Neutrophil (primary cell): Measurements from ENCODE around the gene KANSL2.
"Not testable (repeated sequence)": the region's sequence is repeated elsewhere in the genome, so short reads cannot be mapped to it uniquely, and the experiment has no call there.

Source experiments
- H3K27ac ChIP-seq: fragments of 200-600 bp; sonication (generic); 2 replicates; pipeline ENCODE4 v1.5.1; 2016; ENCODE audit warnings: mild to moderate bottlenecking, moderate library complexity
- H3K27me3 ChIP-seq: fragments of 200-600 bp; sonication (generic); 2 replicates; pipeline ENCODE4 v1.6.0; 2016; ENCODE audit warnings: mild to moderate bottlenecking
- H3K36me3 ChIP-seq: fragments of 200-600 bp; sonication (generic); 2 replicates; pipeline ENCODE4 v1.5.1; 2017
- H3K4me1 ChIP-seq, 2 experiments: fragments of 200-600 bp in 1 of 2; sonication (generic) in 1 of 2; 1 replicate in 1 of 2; 2 replicates in 1 of 2; pipeline versions ENCODE4 v1.5.1 to v1.6.1; 2013 to 2016; ENCODE audit warnings: low read depth in 1 of 2, low read length in 1 of 2, mild to moderate bottlenecking in 1 of 2, moderate library complexity in 1 of 2; ENCODE audit not compliant: control insufficient read depth in 1 of 2, insufficient read depth in 1 of 2
- H3K4me3 ChIP-seq, 2 experiments: fragments of 200-600 bp in 1 of 2; sonication (generic) in 1 of 2; 1 replicate in 1 of 2; 2 replicates in 1 of 2; pipeline ENCODE4 v1.5.1; 2013 to 2016; ENCODE audit warnings: low read depth in 1 of 2, low read length in 1 of 2, mild to moderate bottlenecking in 1 of 2, moderate library complexity in 1 of 2
- H3K9me3 ChIP-seq: fragments of 200-600 bp; sonication (generic); 2 replicates; pipeline ENCODE4 v1.5.1; 2016
- CTCF ChIP-seq: fragments of 200-600 bp; sonication (generic); IDR thresholded peaks from 2 replicates; pipeline ENCODE4 v1.5.1; 2016; ENCODE audit warnings: antibody characterized with exemption

KANSL2 gene

GRCh38 chr12:48716493-48717251 lies 34.6 kb upstream of the KANSL2 start, which contains the start of gene CCNT1:
TSS of gene CCNT1 (minus strand) at chr12:48716707. CDS start at chr12:48716675, 32 bp downstream.
- no peaks in the 10 kb centered on the region for H3K27me3 ChIP-seq
- H3K4me1 ChIP-seq, result peaks cover 23 to 24% of the 10 kb centered on the region in 2 experiments
- peaks cover 9% of the 10 kb centered on the region for H3K9me3 ChIP-seq
- H3K4me3 ChIP-seq, result peak within 1 kb of the TSS; percentile 83 to 88
- TF ChIP-seq CTCF, result peak; percentile 64
- peaks cover 17% of the 10 kb centered on the region for H3K36me3 ChIP-seq
- H3K27ac ChIP-seq, result peak within 1 kb of the TSS; percentile 95

- peak overlapping the region; percentile 83 to 88 for H3K4me3 ChIP-seq
- peaks cover 23 to 24% of the 10 kb centered on the region in 2 experiments for H3K4me1 ChIP-seq
- H3K9me3 ChIP-seq, result peaks cover 9% of the 10 kb centered on the region
- H3K36me3 ChIP-seq, result peaks cover 17% of the 10 kb centered on the region
- H3K27me3 ChIP-seq, result no peaks in the 10 kb centered on the region
- no peak for TF ChIP-seq CTCF
- H3K27ac ChIP-seq, result peak overlapping the region; percentile 95
These were observed 34.1 kb upstream of the KANSL2 start for GRCh38 chr12:48716168-48716492.

- no peak overlapping the region for H3K27ac ChIP-seq
- TF ChIP-seq CTCF, result no peak
- peaks cover 34% of the 10 kb centered on the region for H3K36me3 ChIP-seq
- no peaks in the 10 kb centered on the region for H3K9me3 ChIP-seq
- peaks cover 19% of the 10 kb centered on the region in 2 experiments for H3K4me1 ChIP-seq
- no peaks in the 10 kb centered on the region for H3K27me3 ChIP-seq
- no peak overlapping the region for H3K4me3 ChIP-seq
These were observed 30.2 kb upstream of the KANSL2 start for GRCh38 chr12:48712209-48712608.

GRCh38 chr12:48698822-48699221 lies 16.8 kb upstream of the KANSL2 start:
- H3K27ac ChIP-seq, H3K27me3 ChIP-seq, H3K9me3 ChIP-seq, H3K4me1 ChIP-seq, H3K4me3 ChIP-seq: not testable (repeated sequence)
- peaks cover 71% of the 10 kb centered on the region for H3K36me3 ChIP-seq

GRCh38 chr12:48696626-48697025 lies 14.6 kb upstream of the KANSL2 start:
- peak overlapping the region; percentile 35 for H3K27ac ChIP-seq
- peaks cover 9 to 10% of the 10 kb centered on the region in 2 experiments for H3K4me1 ChIP-seq
- no peak overlapping the region for H3K4me3 ChIP-seq
- no peak for TF ChIP-seq CTCF
- H3K36me3 ChIP-seq, result peaks cover 72% of the 10 kb centered on the region
- no peaks in the 10 kb centered on the region for H3K27me3 ChIP-seq
- no peaks in the 10 kb centered on the region for H3K9me3 ChIP-seq

- H3K4me3 ChIP-seq, result no peak overlapping the region
- peaks cover 9 to 10% of the 10 kb centered on the region in 2 experiments for H3K4me1 ChIP-seq
- no peak for TF ChIP-seq CTCF
- no peaks in the 10 kb centered on the region for H3K27me3 ChIP-seq
- no peak overlapping the region for H3K27ac ChIP-seq
- H3K9me3 ChIP-seq, result no peaks in the 10 kb centered on the region
- H3K36me3 ChIP-seq, result peaks cover 78% of the 10 kb centered on the region
These were observed 13.8 kb upstream of the KANSL2 start for GRCh38 chr12:48695859-48696258.
